Thoracic aorta (tissue), 2 donors: ENCODE data around the gene MORN2. TPM values are rescaled to one million over a fixed set of nuclear protein-coding genes. Genes with fewer than 3 reads are reported as not detected.

Experiments
- ATAC-seq: fragments of 150-250 bp; one replicate; pipeline ENCODE4 v1.8.0; 2017; ENCODE audit warnings: low read depth; ENCODE audit not compliant: insufficient number of reproducible peaks, low FRiP score
- DNase-seq: peaks from one replicate; pipeline ENCODE4 v3.0.0-alpha.2; 2020; ENCODE audit warnings: low spot score
- H3K27ac ChIP-seq, 2 donors: fragments of 200-600 bp; sonication (generic); 1 replicate in 1 of 2; 2 replicates in 1 of 2; pipeline ENCODE4 v1.5.1; 2016; ENCODE audit warnings: mild to moderate bottlenecking in 2 of 2, moderate library complexity in 2 of 2
- H3K27me3 ChIP-seq: fragments of 200-600 bp; sonication (generic); replicated peaks from 2 replicates; pipeline ENCODE4 v1.6.0; 2016; ENCODE audit warnings: mild to moderate bottlenecking; ENCODE audit not compliant: insufficient read depth
- H3K36me3 ChIP-seq: fragments of 200-600 bp; sonication (generic); one replicate; pipeline ENCODE4 v1.5.1; 2016
- H3K4me1 ChIP-seq, 2 donors: fragments of 200-600 bp; sonication (generic); 1 replicate in 1 of 2; 2 replicates in 1 of 2; pipeline versions ENCODE4 v1.5.1 to v1.6.0; 2016; ENCODE audit warnings: low read depth in 2 of 2, mild to moderate bottlenecking in 1 of 2; ENCODE audit not compliant: control insufficient read depth in 1 of 2
- H3K4me3 ChIP-seq: fragments of 200-600 bp; sonication (generic); 2 replicates; pipeline ENCODE4 v1.5.1; 2016; ENCODE audit warnings: mild to moderate bottlenecking
- H3K9me3 ChIP-seq: fragments of 200-600 bp; sonication (generic); 2 replicates; pipeline ENCODE4 v1.5.1; 2016
- CTCF ChIP-seq: fragments of 200-600 bp; sonication (generic); IDR thresholded peaks from one replicate; pipeline ENCODE4 v1.5.1; 2019; ENCODE audit warnings: antibody characterized with exemption
- total RNA-seq, 2 donors: library from RNA; depleted of rRNA; stranded (reverse); fragments of >200 nt; gene quantifications; one replicate each; pipeline versions ENCODE4 v1.1.0 to v1.2.3, GENCODE V29; 2016

Gene MORN2
- total RNA-seq, 2 donors from 2014 or later: 3.4 to 15.5 TPM

DNA sequence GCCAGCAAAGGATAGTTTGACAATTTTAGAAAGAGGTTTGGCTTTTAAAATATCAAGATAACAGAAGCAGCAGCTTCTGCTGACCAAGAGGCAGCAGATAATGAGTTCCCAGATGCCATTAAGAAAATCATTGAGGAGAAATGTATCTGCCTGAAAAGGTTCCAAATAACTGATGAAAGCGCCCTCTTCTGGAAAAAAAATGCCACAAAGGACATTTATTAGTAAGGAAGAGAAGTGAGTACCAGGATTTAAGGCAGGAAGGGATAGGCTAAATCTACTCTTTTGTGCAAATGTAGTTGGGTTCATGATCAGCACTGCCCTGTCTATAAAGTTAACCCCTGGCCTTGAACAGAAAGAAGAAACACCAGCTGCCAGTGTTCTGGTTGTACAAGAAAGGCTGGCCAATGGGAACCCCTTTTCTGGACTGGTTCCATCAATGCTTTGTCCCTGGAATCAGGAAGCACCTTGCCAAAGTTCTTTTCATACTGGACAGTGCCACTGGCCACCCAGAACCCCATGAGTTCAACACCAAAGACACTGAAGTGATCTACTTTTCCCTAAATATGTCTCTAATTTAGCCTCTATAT is 40.7 kb upstream of the MORN2 start:
- no peaks in the 10 kb centered on the region for H3K4me1 ChIP-seq
- H3K36me3 ChIP-seq: peaks cover 15% of the 10 kb centered on the region
- no peaks in the 10 kb centered on the region for H3K9me3 ChIP-seq

GRCh38 chr2:38835990-38836389 is 39.8 kb upstream of the MORN2 start:
- ATAC-seq (no peak), DNase-seq (no peak)
- Histone ChIP-seq H3K9me3 (no peaks in the 10 kb centered on the region), H3K27ac (no peak overlapping the region), H3K4me1 (no peaks in the 10 kb centered on the region), H3K4me3 (no peak overlapping the region), H3K36me3 (peaks cover 17% of the 10 kb centered on the region), H3K27me3 (no peaks in the 10 kb centered on the region)
- TF ChIP-seq CTCF: no peak

More for the DNA sequence above, 40.7 kb upstream of the MORN2 start:
- no peak overlapping the region for H3K27ac ChIP-seq
- H3K27me3 ChIP-seq: no peaks in the 10 kb centered on the region
- no peak for ATAC-seq
- H3K4me3 ChIP-seq: no peak overlapping the region
- DNase-seq: no peak
- no peak for TF ChIP-seq CTCF

DNA sequence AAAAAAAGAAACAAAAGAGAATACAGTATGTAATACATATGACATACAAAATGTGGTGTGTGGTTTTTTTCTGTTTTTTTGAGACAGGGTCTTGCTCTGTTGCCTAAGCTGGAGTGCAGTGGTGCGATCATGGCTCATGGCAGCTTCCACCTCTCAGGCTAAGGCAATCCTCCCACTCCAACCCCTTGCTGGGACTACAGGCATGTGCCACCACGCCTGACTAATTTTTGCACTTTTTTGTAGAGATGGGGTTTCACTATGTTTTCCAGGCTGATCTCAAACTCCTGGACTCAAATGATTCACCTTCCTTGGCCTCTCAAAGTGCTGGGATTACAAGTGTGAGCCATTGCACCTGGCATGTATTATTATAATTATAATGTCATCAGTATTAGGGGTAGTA is 39.0 kb upstream of the MORN2 start:
- TF ChIP-seq CTCF: no peak
- ATAC-seq: no peak
- peaks cover 22% of the 10 kb centered on the region for H3K36me3 ChIP-seq

DNA sequence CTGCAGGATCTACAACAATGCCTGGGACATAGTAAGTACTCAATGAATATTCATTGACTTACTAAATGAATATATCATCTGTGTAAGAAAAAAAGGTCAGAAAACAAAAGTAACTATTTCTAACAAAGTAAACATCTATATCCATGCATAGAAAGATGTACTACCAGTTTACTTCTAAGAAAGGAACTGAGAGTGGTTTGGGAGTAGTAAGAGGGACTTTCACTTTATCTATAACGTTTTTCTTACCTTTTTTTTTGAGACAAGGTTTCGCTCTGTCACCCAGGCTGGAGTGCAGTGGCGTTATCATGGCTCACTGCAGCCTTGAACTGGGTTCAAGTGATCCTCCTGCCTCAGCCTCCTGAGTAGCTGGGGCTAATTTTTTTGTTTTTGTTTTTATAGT is 25.7 kb upstream of the MORN2 start:
- DNase-seq (no peak), ATAC-seq (no peak)
- no peaks in the 10 kb centered on the region for H3K4me1 ChIP-seq
- H3K36me3 ChIP-seq: peaks cover 35% of the 10 kb centered on the region
- no peaks in the 10 kb centered on the region for H3K9me3 ChIP-seq
- H3K27ac ChIP-seq: no peak overlapping the region
- H3K4me3 ChIP-seq: no peak overlapping the region
- H3K27me3 ChIP-seq: no peaks in the 10 kb centered on the region
- no peak for TF ChIP-seq CTCF

More for the DNA sequence above, 39.0 kb upstream of the MORN2 start:
- no peaks in the 10 kb centered on the region for H3K27me3 ChIP-seq
- H3K4me1 ChIP-seq: no peaks in the 10 kb centered on the region
- no peak for DNase-seq
- no peak overlapping the region for H3K27ac ChIP-seq
- H3K9me3 ChIP-seq: no peaks in the 10 kb centered on the region
- H3K4me3 ChIP-seq: no peak overlapping the region

- TF ChIP-seq CTCF: no peak
- H3K4me1 ChIP-seq: no peaks in the 10 kb centered on the region
- H3K27ac ChIP-seq: no peak overlapping the region
- peaks cover 57% of the 10 kb centered on the region for H3K36me3 ChIP-seq
- DNase-seq: no peak
- no peak overlapping the region for H3K4me3 ChIP-seq
- H3K27me3 ChIP-seq: no peaks in the 10 kb centered on the region
- no peaks in the 10 kb centered on the region for H3K9me3 ChIP-seq
- no peak for ATAC-seq
Observed at GRCh38 chr2:38856165-38856564, 19.6 kb upstream of the MORN2 start.
